ENCODE data around the gene KIF3A. TPM values are rescaled to one million over a fixed set of nuclear protein-coding genes. Genes with fewer than 3 reads are reported as not detected.
A peak's percentile ranks its signal among the peaks of the same experiment; 100 is the strongest.

Gene KIF3A
- total RNA-seq, 1 donor from 2014 or later, result 15.3 TPM

DNA sequence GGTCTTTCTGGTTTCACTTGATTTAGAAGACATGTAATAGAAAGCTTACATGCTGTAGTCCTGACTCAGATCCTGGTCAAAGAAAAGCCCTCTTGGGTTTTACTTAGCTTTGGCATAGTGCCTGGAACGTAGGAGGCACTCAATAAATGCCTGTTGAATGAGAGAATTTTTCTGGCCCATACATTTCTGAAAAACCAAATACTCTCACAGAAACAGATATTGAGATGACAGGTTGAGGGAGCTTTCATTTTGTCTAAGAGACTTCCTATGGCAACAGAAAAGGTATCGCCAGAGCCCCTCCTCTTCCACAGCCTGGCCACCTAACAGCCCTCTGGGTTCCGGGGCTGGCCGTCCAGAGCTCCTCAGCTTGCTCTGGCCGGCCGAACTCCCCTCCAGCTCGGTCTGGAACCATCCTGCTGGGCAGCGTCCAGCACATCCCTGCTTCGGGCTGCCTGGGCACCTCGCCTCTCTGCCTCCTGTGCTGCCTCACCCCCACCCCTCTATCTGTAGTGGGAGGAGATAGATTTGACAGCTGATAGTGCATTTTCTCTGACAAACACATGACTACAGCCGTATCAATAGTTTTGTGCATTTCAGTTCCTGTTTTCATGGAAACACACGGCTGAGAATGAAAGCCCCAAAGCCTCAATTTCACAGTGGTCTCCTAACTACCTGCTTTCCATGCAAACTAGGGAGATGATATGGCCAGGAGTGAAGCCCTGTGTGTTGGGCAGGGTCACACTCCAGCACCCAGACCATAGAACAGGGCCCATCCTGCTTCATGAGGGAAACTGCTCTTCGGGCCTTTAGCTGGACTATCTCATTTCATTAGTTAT is 62.5 kb downstream of the KIF3A start:
- Mint-ChIP-seq H3K27ac (ENCODE audit: unreplicated experiment) (peak overlapping the region; percentile 84), H3K27me3 (ENCODE audit: unreplicated experiment) (no peaks in the 10 kb centered on the region), H3K36me3 (ENCODE audit: unreplicated experiment) (no peaks in the 10 kb centered on the region), H3K4me1 (ENCODE audit: unreplicated experiment) (peaks cover 34% of the 10 kb centered on the region), H3K9me3 (ENCODE audit: unreplicated experiment) (no peaks in the 10 kb centered on the region), H3K4me3 (ENCODE audit: unreplicated experiment) (peak overlapping the region; percentile 15)
- DNase-seq (ENCODE audit: extremely low spot score, unreplicated experiment), result no peak
- TF ChIP-seq CTCF (IDR thresholded peaks at IDR 0.05), result no peak

GRCh38 chr5:132673939-132674630 is 63.3 kb downstream of the KIF3A start, which contains the start of gene IL4:
IL4 (plus strand) TSS chr5:132673989; CDS start chr5:132674051, 62 bp downstream.
- no peak for TF ChIP-seq CTCF (IDR thresholded peaks at IDR 0.05)
- DNase-seq (ENCODE audit: extremely low spot score, unreplicated experiment), result no peak
- Mint-ChIP-seq H3K27me3 (ENCODE audit: unreplicated experiment) (no peaks in the 10 kb centered on the region), H3K9me3 (ENCODE audit: unreplicated experiment) (no peaks in the 10 kb centered on the region), H3K27ac (ENCODE audit: unreplicated experiment) (peak within 1 kb of the TSS; percentile 84), H3K4me1 (ENCODE audit: unreplicated experiment) (peaks cover 32% of the 10 kb centered on the region), H3K36me3 (ENCODE audit: unreplicated experiment) (no peaks in the 10 kb centered on the region), H3K4me3 (ENCODE audit: unreplicated experiment) (peak within 1 kb of the TSS; percentile 15)

- no peak overlapping the region for H3K27ac Mint-ChIP-seq (ENCODE audit: unreplicated experiment)
- no peak for TF ChIP-seq CTCF (IDR thresholded peaks at IDR 0.05)
Observed at GRCh38 chr5:132673488-132673887, 63.9 kb downstream of the KIF3A start.

GRCh38 chr5:132671000-132671399 is 66.3 kb downstream of the KIF3A start:
- no peak for DNase-seq (ENCODE audit: extremely low spot score, unreplicated experiment)
- Mint-ChIP-seq H3K27ac (ENCODE audit: unreplicated experiment) (no peak overlapping the region), H3K27me3 (ENCODE audit: unreplicated experiment) (no peaks in the 10 kb centered on the region), H3K4me1 (ENCODE audit: unreplicated experiment) (peaks cover 15% of the 10 kb centered on the region), H3K9me3 (ENCODE audit: unreplicated experiment) (no peaks in the 10 kb centered on the region), H3K4me3 (ENCODE audit: unreplicated experiment) (no peak overlapping the region), H3K36me3 (ENCODE audit: unreplicated experiment) (no peaks in the 10 kb centered on the region)
- TF ChIP-seq CTCF (IDR thresholded peaks at IDR 0.05), result no peak

More at GRCh38 chr5:132673488-132673887, 63.9 kb downstream of the KIF3A start:
- no peaks in the 10 kb centered on the region for H3K36me3 Mint-ChIP-seq (ENCODE audit: unreplicated experiment)
- H3K27me3 Mint-ChIP-seq (ENCODE audit: unreplicated experiment), result no peaks in the 10 kb centered on the region
- H3K9me3 Mint-ChIP-seq (ENCODE audit: unreplicated experiment), result no peaks in the 10 kb centered on the region
- peaks cover 32% of the 10 kb centered on the region for H3K4me1 Mint-ChIP-seq (ENCODE audit: unreplicated experiment)
- no peak for DNase-seq (ENCODE audit: extremely low spot score, unreplicated experiment)
- H3K4me3 Mint-ChIP-seq (ENCODE audit: unreplicated experiment), result no peak overlapping the region

All from osteocyte (in vitro differentiated cells).